Transverse colon (tissue), 4 donors: ENCODE results near the gene C19orf25.

Experiments used
- POLR2A ChIP-seq: fragments of 450-650 bp; IDR thresholded peaks from one replicate; pipeline ENCODE4 v1.6.1; 2016; ENCODE audit warnings: antibody characterized with exemption, mild to moderate bottlenecking, moderate library complexity
- POLR2AphosphoS5 ChIP-seq, 3 donors: sonication (generic); formaldehyde crosslinking; IDR thresholded peaks; one replicate each; pipeline ENCODE4 v1.6.1; 2016; ENCODE audit warnings: antibody characterized with exemption in 3 of 3
- TF ChIP-seq, protein P1 (sequence below), 5 experiments: fragments of 200-600 bp in 3 of 5; fragments of 450-650 bp in 2 of 5; sonication (generic) in 3 of 5; IDR thresholded peaks; 1 replicate in 2 of 5; 2 replicates in 3 of 5; pipeline ENCODE4 v1.5.1; 2016 to 2017; ENCODE audit warnings: antibody characterized with exemption in 5 of 5, inconsistent platforms in 3 of 5, mild to moderate bottlenecking in 2 of 5, moderate library complexity in 1 of 5

DNA sequence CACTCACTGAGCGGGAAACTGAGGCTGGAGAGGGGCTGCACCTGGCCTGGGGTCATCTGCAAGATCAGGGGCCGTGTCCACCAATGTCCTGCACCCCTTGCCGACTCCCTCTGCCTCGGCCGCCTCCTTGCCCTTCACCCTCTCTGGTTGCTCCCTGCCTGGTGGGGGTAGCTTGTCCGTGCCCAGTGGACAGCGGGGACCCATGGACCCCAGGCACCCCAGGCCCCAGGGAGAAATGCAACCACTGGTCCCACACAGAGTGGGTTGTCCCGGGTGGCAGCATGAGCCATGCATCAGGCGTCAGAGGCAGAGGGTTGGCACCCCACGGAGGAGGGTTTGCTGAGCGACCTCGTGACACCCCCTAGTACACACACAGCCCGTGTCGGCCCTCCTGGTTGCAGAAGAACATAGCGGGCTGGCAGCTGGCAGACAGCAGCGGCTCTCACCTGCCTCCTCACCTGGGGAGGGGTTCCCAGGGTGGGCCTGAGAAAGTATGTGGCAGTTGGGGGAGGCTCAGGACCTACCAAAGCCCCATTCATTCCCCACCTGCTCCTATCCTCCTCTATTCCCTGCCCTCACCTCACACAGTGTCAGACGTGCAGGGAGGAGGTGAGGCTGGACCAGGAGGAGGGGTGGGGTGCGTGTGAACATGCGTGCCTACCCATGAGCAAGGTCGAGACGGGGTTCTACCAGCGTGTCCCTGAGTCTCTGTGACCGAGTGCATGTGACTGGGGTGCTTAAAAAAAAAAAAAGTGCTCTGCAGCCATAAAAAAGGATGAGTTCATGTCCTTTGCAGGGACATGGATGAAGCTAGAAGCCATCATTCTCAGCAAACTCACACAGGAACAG is 25.1 kb upstream of the C19orf25 start:
- TF ChIP-seq, protein P1, sequence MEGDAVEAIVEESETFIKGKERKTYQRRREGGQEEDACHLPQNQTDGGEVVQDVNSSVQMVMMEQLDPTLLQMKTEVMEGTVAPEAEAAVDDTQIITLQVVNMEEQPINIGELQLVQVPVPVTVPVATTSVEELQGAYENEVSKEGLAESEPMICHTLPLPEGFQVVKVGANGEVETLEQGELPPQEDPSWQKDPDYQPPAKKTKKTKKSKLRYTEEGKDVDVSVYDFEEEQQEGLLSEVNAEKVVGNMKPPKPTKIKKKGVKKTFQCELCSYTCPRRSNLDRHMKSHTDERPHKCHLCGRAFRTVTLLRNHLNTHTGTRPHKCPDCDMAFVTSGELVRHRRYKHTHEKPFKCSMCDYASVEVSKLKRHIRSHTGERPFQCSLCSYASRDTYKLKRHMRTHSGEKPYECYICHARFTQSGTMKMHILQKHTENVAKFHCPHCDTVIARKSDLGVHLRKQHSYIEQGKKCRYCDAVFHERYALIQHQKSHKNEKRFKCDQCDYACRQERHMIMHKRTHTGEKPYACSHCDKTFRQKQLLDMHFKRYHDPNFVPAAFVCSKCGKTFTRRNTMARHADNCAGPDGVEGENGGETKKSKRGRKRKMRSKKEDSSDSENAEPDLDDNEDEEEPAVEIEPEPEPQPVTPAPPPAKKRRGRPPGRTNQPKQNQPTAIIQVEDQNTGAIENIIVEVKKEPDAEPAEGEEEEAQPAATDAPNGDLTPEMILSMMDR (IDR thresholded peaks at IDR 0.05): no peak
- TF ChIP-seq POLR2A: no peak
- no peak for TF ChIP-seq POLR2AphosphoS5 (IDR thresholded peaks at IDR 0.05)
